ENCODE measurements around the gene SND1.

GRCh38 chr7:127666602-127667001 is 14.6 kb downstream of the SND1 start:
- TF ChIP-seq CTCF (IDR thresholded peaks at IDR 0.05; ENCODE audit: low read depth, low read length, poor library complexity, severe bottlenecking) (no peak), EZH2phosphoT487 (IDR thresholded peaks at IDR 0.05; ENCODE audit: borderline replicate concordance, low read length) (no peak)
